Measurements from ENCODE around the gene KITLG.

- TF ChIP-seq CTCF (IDR thresholded peaks at IDR 0.05) (no peak), POLR2A (IDR thresholded peaks at IDR 0.05) (no peak), EP300 (IDR thresholded peaks at IDR 0.05) (no peak)
These were observed 131.8 kb downstream of the KITLG start for GRCh38 chr12:88448337-88448915.

Measured in ovary (tissue), 3 donors.